HL-60 (cell line): ENCODE data around the gene RAI1.

ENCODE experiments used
- CTCF ChIP-seq: IDR thresholded peaks from one replicate; pipeline ENCODE4 v1.5.1; 2011; ENCODE audit warnings: low read length, control low read depth, inconsistent platforms; ENCODE audit not compliant: insufficient read depth
- GABPA ChIP-seq: IDR thresholded peaks from 2 replicates; pipeline ENCODE4 v1.6.1; 2012; ENCODE audit warnings: low read depth
- POLR2AphosphoS5 ChIP-seq: IDR thresholded peaks from 2 replicates; pipeline ENCODE4 v1.6.1; 2012; ENCODE audit warnings: low read depth
- REST ChIP-seq: IDR thresholded peaks from 2 replicates; pipeline ENCODE4 v1.6.1; 2012; ENCODE audit warnings: low read depth; ENCODE audit not compliant: insufficient replicate concordance
- SPI1 ChIP-seq: IDR thresholded peaks from 2 replicates; pipeline ENCODE4 v1.6.1; 2012; ENCODE audit warnings: low read depth, mild to moderate bottlenecking, borderline replicate concordance

- TF ChIP-seq CTCF (no peak), REST (no peak), POLR2AphosphoS5 (no peak), SPI1 (no peak), GABPA (no peak)
Observed at GRCh38 chr17:17789828-17790636, 108.8 kb downstream of the RAI1 start.
